GM18519 (cell line): ENCODE data around the gene ASPM.
"Not testable (repeated sequence)": the region's sequence is repeated elsewhere in the genome, so short reads cannot be mapped to it uniquely, and the experiment has no call there.

Experiments
- ATAC-seq: cut with Tn5 transposase; IDR thresholded peaks from one replicate; pipeline ENCODE4 v1.9.1; 2021; ENCODE audit warnings: mild to moderate bottlenecking, moderate library complexity; ENCODE audit not compliant: unreplicated experiment, low FRiP score

ASPM gene

GRCh38 chr1:197144570-197145325, 1.7 kb downstream of the ASPM start:
- no peak for ATAC-seq

GRCh38 chr1:197143276-197143675, 3.2 kb downstream of the ASPM start:
- no peak for ATAC-seq

DNA sequence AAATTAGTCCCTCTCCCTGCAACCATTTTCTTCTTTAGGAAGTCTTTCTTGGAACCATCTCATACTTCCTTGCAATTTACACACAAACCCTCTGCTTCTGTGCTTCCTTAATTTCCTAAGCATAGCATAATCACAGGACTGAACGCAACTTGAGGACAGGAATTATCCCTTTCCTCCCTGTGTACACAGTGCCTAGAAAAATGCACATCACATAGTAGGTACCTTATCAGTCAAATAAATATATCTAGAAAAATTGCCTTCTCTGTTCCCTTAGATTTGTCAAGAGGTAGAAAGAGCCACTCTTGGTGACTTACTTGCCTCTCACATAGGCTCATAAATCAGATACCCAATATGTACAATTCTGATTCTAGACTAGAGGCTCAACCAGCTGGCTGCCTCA, 4.9 kb downstream of the ASPM start:
- ATAC-seq, result no peak

GRCh38 chr1:197140121-197140520, 6.3 kb downstream of the ASPM start:
- no peak for ATAC-seq

DNA sequence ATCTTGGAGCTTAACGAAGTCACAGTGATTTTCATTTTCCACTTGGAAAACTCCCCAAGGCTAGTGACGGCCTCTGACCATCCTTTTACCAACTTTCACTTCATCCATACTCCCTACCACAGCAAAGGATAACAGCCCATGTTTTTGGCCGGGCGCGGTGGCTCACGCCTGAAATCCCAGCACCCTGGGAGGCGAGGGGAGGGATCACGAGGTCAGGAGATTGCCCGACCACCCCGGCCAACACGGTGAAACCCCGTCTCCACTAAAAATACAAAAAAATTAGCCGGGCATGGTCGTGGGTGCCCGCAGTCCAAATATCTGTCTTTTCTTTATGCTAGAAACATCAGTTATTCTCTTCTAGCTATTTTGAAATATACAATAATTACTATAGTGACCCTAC, 7.3 kb downstream of the ASPM start:
- ATAC-seq, result no peak

DNA sequence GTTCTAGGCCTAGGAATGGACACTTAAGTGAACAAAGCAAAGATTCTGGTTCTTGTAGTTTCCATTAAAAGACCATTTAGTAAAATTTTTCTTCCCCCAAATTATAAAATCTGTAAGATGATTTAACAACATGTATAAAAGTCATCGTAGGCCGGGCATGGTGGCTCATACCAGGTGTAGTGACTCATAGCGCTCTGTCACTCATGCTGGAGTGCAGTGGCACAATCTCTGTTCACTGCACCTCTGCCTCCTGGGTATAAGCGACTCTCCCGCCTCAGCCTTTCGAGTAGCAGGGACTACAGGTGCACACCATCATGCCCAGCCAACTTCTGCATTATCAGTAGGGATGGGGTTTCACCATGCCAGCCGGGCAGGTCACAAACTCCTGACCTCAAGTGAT, 9.1 kb downstream of the ASPM start:
- ATAC-seq, result no peak

- no peak for ATAC-seq
These were observed 15.7 kb downstream of the ASPM start for GRCh38 chr1:197130677-197131304.

GRCh38 chr1:197129698-197130097, 16.8 kb downstream of the ASPM start:
- no peak for ATAC-seq

GRCh38 chr1:197127246-197127912, 19.1 kb downstream of the ASPM start:
- no peak for ATAC-seq

- no peak for ATAC-seq
These were observed 19.8 kb downstream of the ASPM start for GRCh38 chr1:197126691-197127090.

- no peak for ATAC-seq
These were observed 22.1 kb downstream of the ASPM start for GRCh38 chr1:197124376-197124775.

DNA sequence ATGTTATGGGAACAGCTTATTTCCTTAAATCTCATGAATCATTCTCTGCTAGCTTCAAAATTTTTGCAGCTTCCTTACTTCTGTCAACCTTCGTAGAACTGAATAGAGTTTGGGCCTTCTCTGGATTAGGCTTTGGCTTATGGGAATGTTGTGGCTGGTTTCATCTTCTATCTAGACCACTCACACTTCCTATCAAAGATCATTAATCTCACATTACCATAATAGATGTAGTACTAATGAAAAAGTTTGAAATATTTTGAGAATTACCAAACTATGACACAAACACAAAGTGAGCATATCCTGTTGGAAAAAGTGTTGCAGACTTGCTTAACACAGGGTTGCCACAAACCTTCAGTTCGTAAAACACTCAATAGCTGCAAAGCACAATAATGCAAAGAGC, 30.3 kb downstream of the ASPM start:
- ATAC-seq, result no peak

- no peak for ATAC-seq
These were observed 39.6 kb downstream of the ASPM start for GRCh38 chr1:197106869-197107268.

GRCh38 chr1:197103300-197103699, 43.2 kb downstream of the ASPM start:
- ATAC-seq, result no peak

DNA sequence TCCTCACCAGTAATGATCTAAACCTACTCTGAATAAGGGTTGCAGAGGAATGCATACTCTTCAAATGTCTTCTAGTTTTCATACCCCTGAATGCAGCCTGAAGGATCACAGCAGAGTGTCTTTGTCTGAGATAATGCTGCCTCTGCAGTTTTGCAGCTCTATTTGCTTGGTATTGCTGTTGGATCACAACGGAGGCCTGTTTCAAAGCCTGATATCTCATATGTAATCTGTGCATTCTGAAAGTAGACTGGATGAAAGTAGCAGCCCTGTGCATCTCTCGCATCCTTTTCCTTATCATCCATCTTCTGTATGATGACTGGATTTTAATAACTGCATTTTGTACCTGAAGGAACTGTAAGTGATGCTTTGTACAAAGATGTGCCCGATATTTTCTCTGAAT, 44.5 kb downstream of the ASPM start:
- no peak for ATAC-seq

- no peak for ATAC-seq
These were observed 45.8 kb downstream of the ASPM start for GRCh38 chr1:197100677-197101076.

DNA sequence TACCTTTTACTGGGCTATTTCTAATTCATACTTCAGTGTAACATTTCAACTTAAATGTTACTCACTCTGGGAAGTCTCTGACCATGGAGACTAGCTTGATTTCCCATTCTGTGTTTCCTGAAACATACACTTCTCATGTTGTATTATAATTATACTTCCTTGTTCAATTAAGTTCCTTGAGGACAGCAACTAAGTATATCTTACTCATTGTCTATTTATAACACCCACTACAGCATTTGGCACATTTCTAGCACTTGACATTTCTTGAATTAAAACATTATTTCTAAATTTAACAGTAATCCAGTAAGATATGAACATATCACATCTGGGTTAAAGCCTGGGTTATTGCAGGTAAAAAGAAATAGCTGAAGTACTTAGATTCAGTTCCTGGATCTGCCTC, 47.0 kb downstream of the ASPM start:
- ATAC-seq, result no peak

GRCh38 chr1:197096971-197097370, 49.5 kb downstream of the ASPM start:
- ATAC-seq, result not testable (repeated sequence)

GRCh38 chr1:197096137-197096536, 50.3 kb downstream of the ASPM start:
- peak; percentile 81 for ATAC-seq

- no peak for ATAC-seq
These were observed 53.1 kb downstream of the ASPM start for GRCh38 chr1:197093226-197093885.

GRCh38 chr1:197092491-197093023, 53.9 kb downstream of the ASPM start:
- no peak for ATAC-seq
